Vagina (tissue), 2 donors: Measurements from ENCODE around the gene PIP5KL1.

Experiments used
- POLR2AphosphoS5 ChIP-seq, 2 donors: sonication (generic); formaldehyde crosslinking; IDR thresholded peaks; one replicate each; pipeline ENCODE4 v1.9.0; 2017; ENCODE audit warnings: antibody characterized with exemption in 2 of 2, mild to moderate bottlenecking in 2 of 2, low read depth in 1 of 2; ENCODE audit not compliant: insufficient read depth in 1 of 2
- TF ChIP-seq, protein P1 (sequence below), 3 experiments: fragments of 450-650 bp in 2 of 3; fragments of 200-600 bp in 1 of 3; sonication (generic) in 1 of 3; IDR thresholded peaks; one replicate each; pipeline ENCODE4 v1.5.1; 2017 to 2019; ENCODE audit warnings: antibody characterized with exemption in 3 of 3, mild to moderate bottlenecking in 2 of 3, moderate library complexity in 2 of 3

DNA sequence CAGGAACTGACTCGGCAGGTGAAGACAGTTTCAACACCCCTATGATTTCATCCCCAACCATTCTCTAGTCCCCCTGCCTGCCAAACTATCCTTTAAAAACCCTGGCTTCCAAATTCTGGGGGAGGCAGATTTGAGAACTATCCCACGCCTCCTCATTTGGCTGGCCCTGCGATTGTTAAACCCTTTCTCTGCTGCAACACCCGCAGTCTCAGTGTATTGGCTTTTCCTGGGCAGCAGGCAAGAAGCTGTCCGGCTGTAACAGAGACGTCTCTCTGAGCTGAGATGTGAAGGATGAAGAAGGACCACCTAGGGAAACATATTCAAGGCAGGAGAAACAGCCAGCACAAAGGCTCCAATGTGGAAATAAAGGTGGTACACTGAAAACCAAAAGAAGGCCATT lies 37.7 kb downstream of the PIP5KL1 start:
- TF ChIP-seq, protein P1, sequence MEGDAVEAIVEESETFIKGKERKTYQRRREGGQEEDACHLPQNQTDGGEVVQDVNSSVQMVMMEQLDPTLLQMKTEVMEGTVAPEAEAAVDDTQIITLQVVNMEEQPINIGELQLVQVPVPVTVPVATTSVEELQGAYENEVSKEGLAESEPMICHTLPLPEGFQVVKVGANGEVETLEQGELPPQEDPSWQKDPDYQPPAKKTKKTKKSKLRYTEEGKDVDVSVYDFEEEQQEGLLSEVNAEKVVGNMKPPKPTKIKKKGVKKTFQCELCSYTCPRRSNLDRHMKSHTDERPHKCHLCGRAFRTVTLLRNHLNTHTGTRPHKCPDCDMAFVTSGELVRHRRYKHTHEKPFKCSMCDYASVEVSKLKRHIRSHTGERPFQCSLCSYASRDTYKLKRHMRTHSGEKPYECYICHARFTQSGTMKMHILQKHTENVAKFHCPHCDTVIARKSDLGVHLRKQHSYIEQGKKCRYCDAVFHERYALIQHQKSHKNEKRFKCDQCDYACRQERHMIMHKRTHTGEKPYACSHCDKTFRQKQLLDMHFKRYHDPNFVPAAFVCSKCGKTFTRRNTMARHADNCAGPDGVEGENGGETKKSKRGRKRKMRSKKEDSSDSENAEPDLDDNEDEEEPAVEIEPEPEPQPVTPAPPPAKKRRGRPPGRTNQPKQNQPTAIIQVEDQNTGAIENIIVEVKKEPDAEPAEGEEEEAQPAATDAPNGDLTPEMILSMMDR (IDR thresholded peaks at IDR 0.05): no peak
- TF ChIP-seq POLR2AphosphoS5 (IDR thresholded peaks at IDR 0.05; ENCODE audit: insufficient read depth in 1 of 2, low read depth in 1 of 2): no peak
